NK-92 (cell line): ENCODE data around the gene AKAP8.
"Not testable (repeated sequence)": the region's sequence is repeated elsewhere in the genome, so short reads cannot be mapped to it uniquely, and the experiment has no call there.

ENCODE experiments used
- DNase-seq: peaks from one replicate; lab custom pipeline; 2025; ENCODE audit not compliant: unreplicated experiment; lab: John Stamatoyannopoulos, UW

Gene AKAP8

DNA sequence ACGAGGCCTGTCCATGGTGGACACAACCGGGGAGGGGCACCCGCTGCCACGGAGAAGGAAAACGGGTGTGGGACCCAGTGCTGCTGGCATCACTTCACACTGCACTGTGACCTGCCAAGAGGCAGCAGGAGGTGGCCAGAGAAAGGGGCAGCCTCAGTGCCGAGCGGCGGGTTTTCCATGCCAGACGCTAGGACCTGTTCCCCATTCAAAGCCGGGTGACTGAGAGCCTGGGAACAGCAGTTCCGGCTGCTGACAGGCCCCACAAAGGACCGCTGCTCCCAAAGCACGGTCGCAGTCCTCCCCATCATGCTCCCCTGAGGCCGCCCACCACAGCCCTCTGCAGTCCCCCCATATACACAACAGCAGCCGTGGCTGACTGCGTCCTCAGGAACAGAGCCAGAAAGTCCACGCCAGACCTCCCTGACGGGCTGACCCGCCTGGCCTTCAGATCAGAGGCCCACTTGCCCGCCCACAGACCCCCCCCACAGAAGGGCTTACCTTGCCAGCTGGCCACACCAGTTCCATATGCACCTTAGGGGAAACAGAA, 5.4 kb downstream of the AKAP8 start:
- no peak for DNase-seq

DNA sequence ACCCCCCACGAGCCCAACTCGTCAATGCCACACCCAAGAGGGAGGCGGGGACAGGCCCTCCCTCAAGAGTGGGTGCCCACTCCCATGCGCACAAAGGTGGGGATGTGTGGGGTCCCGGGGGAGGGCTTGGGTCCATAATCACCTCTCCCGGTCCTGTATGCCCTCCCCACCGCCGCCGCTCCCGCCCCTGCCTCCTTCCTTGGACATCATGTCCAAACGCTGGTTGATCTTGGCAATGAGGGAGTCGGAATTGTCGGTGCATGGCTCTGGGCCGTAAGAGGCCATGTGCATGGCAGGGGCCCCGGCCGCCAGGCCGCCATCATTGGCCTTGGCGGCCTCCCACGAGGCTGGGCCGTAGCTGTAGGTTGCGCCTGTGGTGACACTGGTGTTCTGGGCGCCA, 5.9 kb downstream of the AKAP8 start:
- no peak for DNase-seq

- no peak for DNase-seq
These were observed 6.7 kb downstream of the AKAP8 start for GRCh38 chr19:15372891-15373301.

DNA sequence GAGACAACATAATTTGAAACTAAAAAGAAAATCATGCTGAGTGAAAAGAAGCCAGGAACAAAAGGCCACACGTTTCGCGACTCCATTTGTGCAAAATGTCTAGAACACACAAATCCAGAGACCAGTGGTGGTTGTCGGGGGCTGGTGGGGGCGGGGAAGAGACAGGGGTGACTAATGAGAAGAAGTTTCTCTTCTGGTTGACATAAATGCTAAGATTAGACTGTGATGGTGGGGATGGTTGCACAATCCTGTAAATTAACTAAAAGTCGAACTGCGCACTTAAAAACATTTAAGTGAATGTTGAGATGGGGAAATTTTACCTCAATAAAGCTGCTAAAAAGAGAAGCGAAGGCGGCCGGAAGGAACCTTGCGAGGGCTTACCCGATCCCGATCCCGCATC, 7.1 kb downstream of the AKAP8 start:
- DNase-seq, result no peak

GRCh38 chr19:15371786-15372380, 7.7 kb downstream of the AKAP8 start:
- DNase-seq, result no peak

DNA sequence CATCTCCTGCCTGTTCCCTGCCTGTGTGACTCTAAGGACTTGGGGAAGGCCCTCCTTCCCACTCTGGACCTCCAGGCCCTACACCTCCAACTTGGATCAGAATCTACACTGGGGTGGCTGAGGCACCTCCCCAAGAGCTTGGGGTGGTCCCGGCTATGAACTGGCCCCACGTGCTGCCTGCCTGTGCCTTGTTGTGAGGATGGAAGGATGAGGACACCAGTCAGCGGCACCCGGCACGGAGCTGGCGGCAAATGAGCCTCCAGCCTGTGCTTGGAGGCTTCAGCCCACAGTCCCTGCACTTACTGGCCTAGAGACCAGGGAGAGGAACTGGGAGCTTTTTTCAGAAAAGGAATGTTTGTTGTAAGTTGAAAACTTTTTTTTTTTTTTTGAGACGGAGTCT, 8.5 kb downstream of the AKAP8 start:
- no peak for DNase-seq

DNA sequence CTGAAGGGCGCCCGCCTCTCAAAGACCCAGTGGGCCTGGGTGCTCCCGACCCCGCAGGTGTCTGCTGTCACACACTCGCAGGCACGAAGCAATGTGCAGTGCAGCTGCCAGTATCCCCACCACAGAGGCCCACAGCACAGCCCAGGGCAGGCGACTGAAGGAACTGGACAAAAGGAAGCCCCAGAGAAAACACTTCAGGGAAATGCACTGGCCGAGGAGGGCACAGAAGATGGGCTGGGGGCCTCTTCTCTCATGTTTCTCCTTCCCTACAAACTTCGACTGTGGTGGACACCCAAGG, 10.0 kb downstream of the AKAP8 start:
- no peak for DNase-seq

- DNase-seq, result no peak
These were observed 10.6 kb downstream of the AKAP8 start for GRCh38 chr19:15368798-15369593.

DNA sequence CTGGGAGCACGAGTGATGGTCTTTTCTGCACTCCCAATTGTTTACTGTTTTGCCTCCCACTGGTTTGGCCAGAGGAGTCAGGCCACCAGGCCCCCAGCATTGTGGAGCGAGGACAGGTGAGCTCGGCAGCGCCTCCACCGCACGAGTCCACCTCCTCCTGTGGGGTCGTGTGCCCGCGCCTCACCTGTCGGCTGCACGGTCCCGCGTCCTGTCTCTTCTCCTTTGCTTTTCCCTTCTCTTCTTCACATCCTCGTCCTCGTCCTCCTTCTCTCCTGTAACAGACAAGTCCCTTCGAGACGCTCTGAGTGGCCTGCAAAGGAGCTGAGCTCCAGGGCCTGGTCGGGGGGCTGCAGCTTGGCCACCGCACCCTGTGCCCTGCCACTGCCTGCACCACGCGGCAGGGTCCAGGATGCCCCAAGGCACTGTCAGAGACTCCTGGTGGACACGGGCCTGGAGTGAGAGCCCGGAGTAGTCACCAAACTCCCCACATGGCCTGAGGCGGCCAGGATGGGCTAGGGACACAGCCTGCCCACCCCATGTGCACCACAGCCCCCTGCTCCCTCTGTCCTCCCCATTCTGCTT, 11.4 kb downstream of the AKAP8 start:
- DNase-seq, result no peak

- no peak for DNase-seq
These were observed 12.1 kb downstream of the AKAP8 start for GRCh38 chr19:15367439-15367838.

DNA sequence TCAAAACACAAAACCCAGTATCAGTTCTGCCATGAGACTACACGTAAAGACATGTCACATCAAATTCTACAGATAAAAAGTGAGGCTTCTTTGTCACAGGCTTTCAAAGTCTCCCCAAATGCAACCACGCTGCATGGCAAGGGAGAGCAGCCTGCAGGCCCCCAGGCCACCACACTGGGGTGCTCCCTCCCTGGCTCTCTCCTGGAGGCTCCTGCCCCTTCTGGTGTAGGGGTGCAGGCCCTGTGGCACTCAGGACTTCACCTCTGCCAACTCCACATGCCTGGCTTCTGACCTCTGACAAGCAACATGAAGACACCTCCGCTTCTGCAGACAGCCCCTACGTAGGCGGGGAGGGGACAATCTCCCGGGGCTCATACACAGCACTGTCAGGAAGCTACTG, 14.3 kb downstream of the AKAP8 start:
- no peak for DNase-seq

- not testable (repeated sequence) for DNase-seq
These were observed 15.8 kb downstream of the AKAP8 start for GRCh38 chr19:15363791-15364190.

- DNase-seq, result not testable (repeated sequence)
These were observed 16.5 kb downstream of the AKAP8 start for GRCh38 chr19:15363048-15363447.

- not testable (repeated sequence) for DNase-seq
These were observed 19.6 kb downstream of the AKAP8 start for GRCh38 chr19:15360015-15360414.

DNA sequence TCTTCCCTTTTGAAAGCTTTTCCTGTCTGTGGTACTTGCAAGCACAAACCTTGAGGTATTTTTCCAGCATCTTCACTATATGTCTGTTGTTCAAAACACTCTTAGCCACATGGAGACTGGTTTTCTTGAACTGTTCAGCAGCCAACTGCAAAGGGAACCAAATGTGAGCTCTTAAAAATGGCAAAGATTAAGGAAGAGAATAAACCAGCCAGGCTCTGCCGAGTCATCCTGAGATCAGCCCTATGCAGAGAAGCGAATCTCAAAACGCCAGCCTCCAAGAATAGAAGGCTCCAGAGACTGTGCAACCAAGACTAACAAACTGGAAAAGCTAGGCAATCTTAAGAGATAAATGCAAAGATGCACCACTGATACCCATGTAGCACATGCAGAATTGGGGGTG, 20.7 kb downstream of the AKAP8 start:
- DNase-seq, result no peak

- DNase-seq, result no peak
These were observed 21.7 kb downstream of the AKAP8 start for GRCh38 chr19:15357906-15358305.

- DNase-seq, result no peak
These were observed 24.9 kb downstream of the AKAP8 start for GRCh38 chr19:15354566-15355296.

GRCh38 chr19:15353908-15354307, 25.7 kb downstream of the AKAP8 start:
- no peak for DNase-seq

DNA sequence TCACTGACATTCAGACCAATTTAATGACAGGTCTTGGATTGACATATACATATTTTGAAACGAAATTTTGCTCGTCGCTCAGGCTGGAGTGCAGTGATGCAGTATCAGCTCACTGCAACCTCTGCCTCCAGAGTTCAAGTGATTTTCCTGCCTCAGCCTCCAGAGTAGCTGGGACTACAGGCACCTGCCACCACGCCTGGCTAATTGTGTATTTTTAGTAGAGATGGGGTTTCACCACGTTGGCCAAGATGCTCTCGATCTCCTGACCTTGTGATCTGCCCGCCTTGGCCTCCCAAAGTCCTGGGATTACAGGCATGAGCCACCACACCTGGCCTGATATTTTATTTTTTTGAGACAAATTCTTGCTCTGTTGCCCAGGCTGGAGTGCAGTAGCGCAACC, 27.1 kb downstream of the AKAP8 start:
- not testable (repeated sequence) for DNase-seq

DNA sequence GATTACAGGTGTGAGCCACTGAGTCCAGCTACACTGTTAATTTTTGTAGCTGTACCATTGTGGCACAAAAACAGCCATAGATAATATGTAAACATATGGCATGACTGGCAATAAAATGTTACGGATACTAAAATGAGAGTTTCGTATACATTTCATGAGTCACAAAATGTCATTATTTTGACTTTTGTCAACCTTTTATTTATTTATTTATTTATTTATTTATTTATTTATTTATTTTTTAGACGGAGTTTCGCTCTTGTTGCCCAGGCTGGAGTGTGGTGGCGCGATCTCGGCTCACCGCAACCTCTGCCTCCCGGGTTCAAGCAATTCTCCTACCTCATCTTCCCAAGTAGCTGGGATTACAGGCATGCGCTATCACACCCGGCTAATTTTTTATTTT, 38.3 kb downstream of the AKAP8 start:
- DNase-seq, result not testable (repeated sequence)

DNA sequence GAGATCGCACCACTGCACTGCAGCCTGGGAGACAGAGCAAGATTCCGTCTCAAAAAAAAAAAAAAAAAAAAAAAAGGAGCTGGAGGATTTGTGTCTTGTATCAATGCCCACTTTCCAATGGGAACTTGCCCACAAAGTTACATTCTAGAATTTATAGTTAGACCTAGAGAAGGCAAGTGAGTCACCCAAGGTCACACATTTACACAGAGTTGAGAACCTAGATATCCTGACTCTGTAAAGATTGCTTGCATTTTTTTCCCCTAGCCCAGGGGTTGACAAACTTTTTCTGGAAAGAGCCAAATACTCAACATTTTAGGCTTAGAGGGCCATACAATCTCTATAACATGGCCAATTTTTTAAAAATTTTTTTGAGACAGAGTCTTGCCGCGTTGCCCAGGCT, 39.5 kb downstream of the AKAP8 start:
- no peak for DNase-seq

GRCh38 chr19:15337202-15337601, 42.4 kb downstream of the AKAP8 start:
- no peak for DNase-seq
